ENCODE measurements around the gene ZNF318. TPM values are rescaled to one million over a fixed set of nuclear protein-coding genes. Genes with fewer than 3 reads are reported as not detected.

Gene ZNF318
- total and polyA plus RNA-seq, 10 of the 15 experiments (the other 5 are each of a cell fraction or from before 2014, with no cell fraction given), result 3.4 to 79.8 (median 13.7) TPM

GRCh38 chr6:43376551-43376981 lies 7.1 kb upstream of the ZNF318 start (continued):
- TF ChIP-seq, protein P1, sequence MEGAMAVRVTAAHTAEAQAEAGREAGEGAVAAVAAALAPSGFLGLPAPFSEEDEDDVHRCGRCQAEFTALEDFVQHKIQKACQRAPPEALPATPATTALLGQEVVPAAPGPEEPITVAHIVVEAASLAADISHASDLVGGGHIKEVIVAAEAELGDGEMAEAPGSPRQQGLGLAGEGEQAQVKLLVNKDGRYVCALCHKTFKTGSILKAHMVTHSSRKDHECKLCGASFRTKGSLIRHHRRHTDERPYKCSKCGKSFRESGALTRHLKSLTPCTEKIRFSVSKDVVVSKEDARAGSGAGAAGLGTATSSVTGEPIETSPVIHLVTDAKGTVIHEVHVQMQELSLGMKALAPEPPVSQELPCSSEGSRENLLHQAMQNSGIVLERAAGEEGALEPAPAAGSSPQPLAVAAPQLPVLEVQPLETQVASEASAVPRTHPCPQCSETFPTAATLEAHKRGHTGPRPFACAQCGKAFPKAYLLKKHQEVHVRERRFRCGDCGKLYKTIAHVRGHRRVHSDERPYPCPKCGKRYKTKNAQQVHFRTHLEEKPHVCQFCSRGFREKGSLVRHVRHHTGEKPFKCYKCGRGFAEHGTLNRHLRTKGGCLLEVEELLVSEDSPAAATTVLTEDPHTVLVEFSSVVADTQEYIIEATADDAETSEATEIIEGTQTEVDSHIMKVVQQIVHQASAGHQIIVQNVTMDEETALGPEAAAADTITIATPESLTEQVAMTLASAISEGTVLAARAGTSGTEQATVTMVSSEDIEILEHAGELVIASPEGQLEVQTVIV (IDR thresholded peaks at IDR 0.05; ENCODE audit: borderline replicate concordance, partially characterized antibody), result no peak
- TF ChIP-seq TARDBP (IDR thresholded peaks at IDR 0.05; ENCODE audit: borderline replicate concordance) (no peak), CUX1 (IDR thresholded peaks at IDR 0.05; ENCODE audit: insufficient replicate concordance, low read depth, low read length) (no peak), ATF2 (IDR thresholded peaks at IDR 0.05; ENCODE audit: low read length) (peak; percentile 72; the same call in 1 of the 2 replicates), NRF1 (conservative IDR thresholded peaks at IDR 0.05; ENCODE audit: low read depth, low read length) (no peak), SREBF1 (IDR thresholded peaks at IDR 0.05; ENCODE audit: low read length) (no peak), KDM1A (IDR thresholded peaks at IDR 0.05; ENCODE audit: borderline replicate concordance) (no peak), ZBTB11 (CRISPR knock-in tag; IDR thresholded peaks at IDR 0.05) (no peak), NFYB (IDR thresholded peaks at IDR 0.05; ENCODE audit: insufficient read depth, low read depth, low read length) (peak; percentile 67), ZZZ3 (IDR thresholded peaks at IDR 0.05; ENCODE audit: control insufficient read depth, insufficient read length, low read depth) (no peak), ZBED1 (IDR thresholded peaks at IDR 0.05; ENCODE audit: borderline replicate concordance) (no peak; the same call in 1 of the 2 replicates), CBX3 (IDR thresholded peaks at IDR 0.05; ENCODE audit: borderline replicate concordance, low read depth) (no peak), FOXK2 (IDR thresholded peaks at IDR 0.05) (no peak), BMI1 (IDR thresholded peaks at IDR 0.05; ENCODE audit: borderline replicate concordance) (peak; percentile 46; the same call in 1 of the 2 replicates), NFYA (IDR thresholded peaks at IDR 0.05; ENCODE audit: borderline replicate concordance, low read depth, low read length) (no peak), YY1 (IDR thresholded peaks at IDR 0.05; ENCODE audit: low read depth, low read length) (peak; percentile 83), MTA2 (IDR thresholded peaks at IDR 0.05; ENCODE audit: low read depth) (peak; percentile 61)
